ENCODE measurements around the gene TCAIM. TPM values are rescaled to one million over a fixed set of nuclear protein-coding genes. Genes with fewer than 3 reads are reported as not detected.

Gene TCAIM
- total RNA-seq, 2 donors from 2014 or later, result 23.2 to 26.3 TPM

DNA sequence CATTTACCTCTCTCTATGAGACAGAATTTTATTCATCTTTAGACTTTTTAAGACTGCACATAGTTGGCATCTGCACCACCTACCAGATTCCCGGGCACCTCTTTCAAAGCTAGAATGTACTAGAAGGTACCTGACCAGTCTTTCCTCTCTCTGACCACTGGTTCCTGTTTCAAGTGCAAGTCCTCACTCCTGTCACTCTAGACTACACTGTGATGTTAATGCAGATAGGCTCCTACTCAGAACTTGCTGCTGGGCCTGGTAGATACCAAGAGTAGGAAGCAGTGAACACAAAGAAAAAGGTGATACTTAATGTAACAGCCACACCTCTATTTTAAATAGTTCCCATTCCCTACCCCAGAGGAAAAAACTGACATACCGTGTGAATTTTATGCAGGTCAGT lies 8.1 kb upstream of the TCAIM start:
- no peak overlapping the region for H3K27ac ChIP-seq (ENCODE audit: low read depth, low read length)
- DNase-seq, result no peak
- 98 to 100% methylated on average over 1 to 2 of the region's 2 CpGs for WGBS, 2 experiments (ENCODE audit: insufficient coverage in 1 of 2, insufficient read length in 1 of 2)

DNA sequence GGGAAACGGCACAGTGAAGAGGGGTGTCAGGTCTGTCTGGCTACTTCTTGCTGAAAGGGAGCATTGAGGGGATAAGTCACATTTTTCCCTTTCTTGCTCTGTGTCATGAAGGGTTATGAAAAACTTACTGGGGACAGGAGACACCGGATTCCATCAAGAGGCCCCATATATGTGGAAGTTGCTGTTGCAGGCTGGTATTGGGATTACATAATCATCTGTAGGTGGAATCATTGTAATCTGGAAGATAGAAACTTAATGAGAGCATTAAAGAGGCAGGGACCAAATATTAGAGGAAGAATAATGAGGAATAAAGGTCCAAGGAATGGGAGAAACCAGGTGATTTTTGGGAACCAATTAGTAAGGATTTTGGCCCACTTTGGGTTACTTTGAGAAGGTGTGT lies 4.2 kb upstream of the TCAIM start:
- no peak for DNase-seq
- Histone ChIP-seq H3K9me3 (ENCODE audit: control insufficient read depth, low read length) (no peaks in the 10 kb centered on the region), H3K4me3 (ENCODE audit: low read length) (no peak overlapping the region), H3K9ac (ENCODE audit: extremely low read depth, low read length, poor library complexity, severe bottlenecking) (no peak overlapping the region), H3K36me3 (ENCODE audit: control insufficient read depth, insufficient read depth, low read length) (no peaks in the 10 kb centered on the region), H3K27me3 (ENCODE audit: control insufficient read depth, insufficient read depth, low read length, poor library complexity, severe bottlenecking) (no peaks in the 10 kb centered on the region), H3K4me1 (ENCODE audit: control insufficient read depth, insufficient read depth, low read length) (peaks cover 3% of the 10 kb centered on the region), H3K27ac (ENCODE audit: low read depth, low read length) (no peak overlapping the region)
- no peak overlapping the region for H3K4me3 Mint-ChIP-seq
- no peaks in the 10 kb centered on the region for H3K36me3 Mint-ChIP-seq (ENCODE audit: low read depth)
- TF ChIP-seq, protein P1, sequence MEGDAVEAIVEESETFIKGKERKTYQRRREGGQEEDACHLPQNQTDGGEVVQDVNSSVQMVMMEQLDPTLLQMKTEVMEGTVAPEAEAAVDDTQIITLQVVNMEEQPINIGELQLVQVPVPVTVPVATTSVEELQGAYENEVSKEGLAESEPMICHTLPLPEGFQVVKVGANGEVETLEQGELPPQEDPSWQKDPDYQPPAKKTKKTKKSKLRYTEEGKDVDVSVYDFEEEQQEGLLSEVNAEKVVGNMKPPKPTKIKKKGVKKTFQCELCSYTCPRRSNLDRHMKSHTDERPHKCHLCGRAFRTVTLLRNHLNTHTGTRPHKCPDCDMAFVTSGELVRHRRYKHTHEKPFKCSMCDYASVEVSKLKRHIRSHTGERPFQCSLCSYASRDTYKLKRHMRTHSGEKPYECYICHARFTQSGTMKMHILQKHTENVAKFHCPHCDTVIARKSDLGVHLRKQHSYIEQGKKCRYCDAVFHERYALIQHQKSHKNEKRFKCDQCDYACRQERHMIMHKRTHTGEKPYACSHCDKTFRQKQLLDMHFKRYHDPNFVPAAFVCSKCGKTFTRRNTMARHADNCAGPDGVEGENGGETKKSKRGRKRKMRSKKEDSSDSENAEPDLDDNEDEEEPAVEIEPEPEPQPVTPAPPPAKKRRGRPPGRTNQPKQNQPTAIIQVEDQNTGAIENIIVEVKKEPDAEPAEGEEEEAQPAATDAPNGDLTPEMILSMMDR (conservative IDR thresholded peaks at IDR 0.05), result peak; percentile 3
- H3K27ac Mint-ChIP-seq, result no peak overlapping the region
- no peaks in the 10 kb centered on the region for H3K9me3 Mint-ChIP-seq
- peaks cover 9% of the 10 kb centered on the region for H3K27me3 Mint-ChIP-seq (ENCODE audit: insufficient read depth)
- WGBS, 2 experiments (ENCODE audit: insufficient coverage in 1 of 2, insufficient read length in 1 of 2), result 78 to 86% methylated on average over 1 to 2 of the region's 2 CpGs
- peaks cover 9% of the 10 kb centered on the region for H3K4me1 Mint-ChIP-seq

More for the DNA sequence above, 8.1 kb upstream of the TCAIM start:
- Histone ChIP-seq H3K9me3 (ENCODE audit: control insufficient read depth, low read length) (no peaks in the 10 kb centered on the region), H3K4me1 (ENCODE audit: control insufficient read depth, insufficient read depth, low read length) (no peaks in the 10 kb centered on the region), H3K27me3 (ENCODE audit: control insufficient read depth, insufficient read depth, low read length, poor library complexity, severe bottlenecking) (no peaks in the 10 kb centered on the region), H3K4me3 (ENCODE audit: low read length) (no peak overlapping the region), H3K9ac (ENCODE audit: extremely low read depth, low read length, poor library complexity, severe bottlenecking) (no peak overlapping the region), H3K36me3 (ENCODE audit: control insufficient read depth, insufficient read depth, low read length) (no peaks in the 10 kb centered on the region)
- TF ChIP-seq, protein P1 (conservative IDR thresholded peaks at IDR 0.05), result no peak
- Mint-ChIP-seq H3K27me3 (ENCODE audit: insufficient read depth) (peaks cover 11% of the 10 kb centered on the region), H3K9me3 (no peaks in the 10 kb centered on the region), H3K4me1 (no peaks in the 10 kb centered on the region), H3K27ac (no peak overlapping the region), H3K4me3 (no peak overlapping the region), H3K36me3 (ENCODE audit: low read depth) (no peaks in the 10 kb centered on the region)

DNA sequence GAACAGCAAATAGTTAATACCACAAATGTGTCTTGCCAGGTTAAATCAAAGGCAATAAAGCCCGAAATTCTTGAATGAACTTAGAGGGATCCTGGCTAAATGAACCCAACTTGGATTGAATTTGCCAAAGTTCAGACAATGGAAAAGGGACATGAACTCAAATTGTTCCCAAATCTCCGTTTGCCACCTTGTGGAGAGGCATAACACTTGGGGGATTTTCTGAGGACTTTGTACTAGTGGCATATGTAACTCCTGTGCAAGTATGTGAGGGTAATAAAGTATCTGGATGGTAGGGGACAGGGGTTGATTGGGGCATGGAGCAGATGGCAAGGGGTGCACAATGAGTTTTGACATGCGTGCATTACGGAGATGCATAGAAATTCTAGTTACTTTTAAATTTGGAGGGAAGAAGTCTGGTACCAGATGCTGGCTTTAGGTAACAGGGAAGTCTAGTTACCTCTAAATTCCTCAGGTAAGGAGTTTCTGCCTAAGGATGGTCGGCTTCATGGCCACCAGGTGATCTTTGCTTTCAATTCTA lies 1.2 kb upstream of the TCAIM start:
- Histone ChIP-seq H3K9ac (ENCODE audit: extremely low read depth, low read length, poor library complexity, severe bottlenecking) (no peak overlapping the region), H3K4me3 (ENCODE audit: low read length) (peak overlapping the region; percentile 95), H3K4me1 (ENCODE audit: control insufficient read depth, insufficient read depth, low read length) (peaks cover 3% of the 10 kb centered on the region), H3K9me3 (ENCODE audit: control insufficient read depth, low read length) (no peaks in the 10 kb centered on the region), H3K36me3 (ENCODE audit: control insufficient read depth, insufficient read depth, low read length) (no peaks in the 10 kb centered on the region), H3K27ac (ENCODE audit: low read depth, low read length) (no peak overlapping the region), H3K27me3 (ENCODE audit: control insufficient read depth, insufficient read depth, low read length, poor library complexity, severe bottlenecking) (no peaks in the 10 kb centered on the region)
- peak; percentile 52 for DNase-seq
- peaks cover 9% of the 10 kb centered on the region for H3K27me3 Mint-ChIP-seq (ENCODE audit: insufficient read depth)
- TF ChIP-seq, protein P1 (conservative IDR thresholded peaks at IDR 0.05), result peak; percentile 62
- H3K4me1 Mint-ChIP-seq, result peaks cover 21% of the 10 kb centered on the region
- peak overlapping the region; percentile 88 for H3K4me3 Mint-ChIP-seq
- H3K27ac Mint-ChIP-seq, result peak overlapping the region; percentile 99
- WGBS, 2 experiments (ENCODE audit: insufficient coverage in 1 of 2, insufficient read length in 1 of 2), result 60 to 68% methylated on average over 5 of the region's 5 CpGs
- no peaks in the 10 kb centered on the region for H3K36me3 Mint-ChIP-seq (ENCODE audit: low read depth)
- H3K9me3 Mint-ChIP-seq, result no peaks in the 10 kb centered on the region
